Gastrocnemius medialis (tissue), 4 donors: Measurements from ENCODE around the gene CLCC1. TPM values are rescaled to one million over a fixed set of nuclear protein-coding genes. Genes with fewer than 3 reads are reported as not detected.
A peak's percentile ranks its signal among the peaks of the same experiment; 100 is the strongest.

Source experiments
- ATAC-seq, 2 donors: fragments of 150-250 bp; one replicate each; pipeline ENCODE4 v1.9.1; 2016
- DNase-seq, 2 donors: peaks; one replicate each; pipeline ENCODE4 v3.0.0-alpha.2; 2019
- H3K27ac ChIP-seq, 4 donors: fragments of 200-600 bp; sonication (generic); 1 replicate in 1 of 4; 2 replicates in 3 of 4; pipeline ENCODE4 v1.5.1; 2016 to 2018; ENCODE audit warnings: mild to moderate bottlenecking in 2 of 4, moderate library complexity in 1 of 4
- H3K27me3 ChIP-seq, 3 donors: fragments of 200-600 bp; sonication (generic) in 2 of 3; 1 replicate in 1 of 3; 2 replicates in 2 of 3; pipeline versions ENCODE4 v1.5.1 to v1.6.0; 2016 to 2019; ENCODE audit warnings: mild to moderate bottlenecking in 1 of 3, moderate library complexity in 1 of 3
- H3K36me3 ChIP-seq, 2 donors: fragments of 200-600 bp; sonication (generic) in 1 of 2; one replicate each; pipeline ENCODE4 v1.5.1; 2017 to 2018
- H3K4me1 ChIP-seq, 2 donors: fragments of 200-600 bp; sonication (generic) in 1 of 2; one replicate each; pipeline ENCODE4 v1.5.1; 2016 to 2017; ENCODE audit warnings: mild to moderate bottlenecking in 2 of 2
- H3K4me3 ChIP-seq, 4 donors: fragments of 200-600 bp; sonication (generic) in 3 of 4; 1 replicate in 1 of 4; 2 replicates in 3 of 4; pipeline ENCODE4 v1.5.1; 2016 to 2019; ENCODE audit warnings: mild to moderate bottlenecking in 2 of 4
- H3K9me3 ChIP-seq, 3 donors: fragments of 200-600 bp; sonication (generic) in 2 of 3; 1 replicate in 1 of 3; 2 replicates in 2 of 3; pipeline ENCODE4 v1.5.1; 2016 to 2019
- CTCF ChIP-seq, 5 experiments: fragments of 450-650 bp in 3 of 5; fragments of 200-600 bp in 2 of 5; sonication (generic) in 2 of 5; IDR thresholded peaks in 4 of 5; conservative IDR thresholded peaks in 1 of 5; 1 replicate in 4 of 5; 2 replicates in 1 of 5; pipeline ENCODE4 v1.5.1; 2016 to 2019; ENCODE audit warnings: antibody characterized with exemption in 5 of 5, mild to moderate bottlenecking in 3 of 5, moderate library complexity in 3 of 5
- POLR2A ChIP-seq, 2 donors: fragments of 450-650 bp; IDR thresholded peaks; one replicate each; pipeline ENCODE4 v1.6.1; 2017; ENCODE audit warnings: antibody characterized with exemption in 2 of 2, mild to moderate bottlenecking in 2 of 2, moderate library complexity in 2 of 2
- in situ Hi-C, 4 donors: fragments of 200-750 bp; cut with MboI; loops; one replicate each; pipeline versions ENCODE4 v1.15.0 to v1.8.0; 2017; ENCODE audit warnings: low sequenced_read_pairs in 4 of 4
- intact Hi-C: fragments of 100-400 bp; cut with DNase I; formaldehyde crosslinking; loops from one replicate; pipeline ENCODE4 v1.15.1; 2023; ENCODE audit warnings: low total_unique reads
- total RNA-seq, 4 donors: library from RNA; depleted of rRNA; stranded (reverse); fragments of >200 nt; gene quantifications; one replicate each; pipeline versions ENCODE4 v1.1.0 to v1.2.3, GENCODE V29; 2016

CLCC1 gene
- total RNA-seq, 4 donors from 2014 or later: 24.1 to 32.4 (median 28.5) TPM

GRCh38 chr1:108972951-108973350, 9.7 kb upstream of the CLCC1 start:
- ATAC-seq (no peak), DNase-seq (no peak)
- TF ChIP-seq CTCF (IDR thresholded peaks at IDR 0.05 in 4 of 5, conservative IDR thresholded peaks at IDR 0.05 in 1 of 5) (no peak), POLR2A (IDR thresholded peaks at IDR 0.05) (no peak)
- in situ Hi-C loops: no loop called here
- Histone ChIP-seq H3K27ac (no peak overlapping the region), H3K36me3 (peaks cover 0 to 28% of the 10 kb centered on the region in 2 donors), H3K4me1 (no peaks in the 10 kb centered on the region), H3K9me3 (no peaks in the 10 kb centered on the region), H3K27me3 (no peaks in the 10 kb centered on the region), H3K4me3 (no peak overlapping the region)
- intact Hi-C loops: no loop called here

GRCh38 chr1:108969346-108969745, 6.1 kb upstream of the CLCC1 start:
- DNase-seq (no peak), ATAC-seq (no peak)
- in situ Hi-C loops (loop anchor here in 2 of 4 donors (10.0 kb wide), 2 partner anchors 125 to 145 kb away; partner anchors contain the start of genes ELAPOR1 (in 1 of the 2) and TMEM167B (in 1 of the 2)), intact Hi-C loops (no loop called here)
- H3K4me3 ChIP-seq: no peak overlapping the region
- H3K4me1 ChIP-seq: no peaks in the 10 kb centered on the region
- H3K27ac ChIP-seq: no peak overlapping the region
- TF ChIP-seq CTCF (IDR thresholded peaks at IDR 0.05 in 4 of 5, conservative IDR thresholded peaks at IDR 0.05 in 1 of 5) (no peak), POLR2A (IDR thresholded peaks at IDR 0.05) (no peak)
- no peaks in the 10 kb centered on the region for H3K9me3 ChIP-seq
- H3K27me3 ChIP-seq: no peaks in the 10 kb centered on the region
- peaks cover 0 to 20% of the 10 kb centered on the region in 2 donors for H3K36me3 ChIP-seq

GRCh38 chr1:108962681-108963051, 618 bp downstream of the CLCC1 start:
- ATAC-seq (no peak), DNase-seq (peak in 1 of 2 donors; percentile 21)
- intact Hi-C loops: loop anchor here (1.0 to 5.0 kb wide), 3 partner anchors 80 to 270 kb away; partner anchors contain the start of genes ELAPOR1, PRPF38B and WDR47
- TF ChIP-seq CTCF (IDR thresholded peaks at IDR 0.05 in 4 of 5, conservative IDR thresholded peaks at IDR 0.05 in 1 of 5): no peak
- no peak for TF ChIP-seq POLR2A (IDR thresholded peaks at IDR 0.05)
- Histone ChIP-seq H3K27ac (peak overlapping the region; percentile 88 to 96 (median 91)), H3K4me1 (peaks cover 11 to 13% of the 10 kb centered on the region in 2 donors), H3K9me3 (no peaks in the 10 kb centered on the region), H3K27me3 (no peaks in the 10 kb centered on the region), H3K4me3 (peak overlapping the region; percentile 65 to 85 (median 69)), H3K36me3 (no peaks in the 10 kb centered on the region)
- in situ Hi-C loops: loop anchor here in 2 of 4 donors (10.0 kb wide), 2 partner anchors 132 to 152 kb away; partner anchors contain the start of genes ELAPOR1 (in 1 of the 2) and TMEM167B (in 1 of the 2)

- DNase-seq (no peak), ATAC-seq (no peak)
- H3K4me3 ChIP-seq: peak overlapping the region; percentile 65 to 85 (median 69)
- H3K36me3 ChIP-seq: no peaks in the 10 kb centered on the region
- in situ Hi-C loops: loop anchor here in 2 of 4 donors (10.0 kb wide), 2 partner anchors 133 to 153 kb away; partner anchors contain the start of genes ELAPOR1 (in 1 of the 2) and TMEM167B (in 1 of the 2)
- peaks cover 17 to 18% of the 10 kb centered on the region in 2 donors for H3K4me1 ChIP-seq
- H3K27ac ChIP-seq: peak overlapping the region; percentile 88 to 96 (median 91)
- intact Hi-C loops: loop anchor here (1.0 to 5.0 kb wide), 3 partner anchors 80 to 270 kb away; partner anchors contain the start of genes ELAPOR1, PRPF38B and WDR47
- H3K9me3 ChIP-seq: no peaks in the 10 kb centered on the region
- H3K27me3 ChIP-seq: no peaks in the 10 kb centered on the region
- TF ChIP-seq POLR2A (IDR thresholded peaks at IDR 0.05) (no peak), CTCF (IDR thresholded peaks at IDR 0.05 in 4 of 5, conservative IDR thresholded peaks at IDR 0.05 in 1 of 5) (no peak)
These were observed 1.4 kb downstream of the CLCC1 start for GRCh38 chr1:108961752-108962486.
